CD4-positive, alpha-beta T cell (primary cell): ENCODE results near the gene TIMP3. TPM values are rescaled to one million over a fixed set of nuclear protein-coding genes. Genes with fewer than 3 reads are reported as not detected.

Experiments
- ATAC-seq: fragments of 200-7000 bp; cut with Tn5 transposase; one replicate; pipeline ENCODE4 v1.10.0; 2022; ENCODE audit warnings: mild to moderate bottlenecking; ENCODE audit not compliant: poor library complexity
- CTCF ChIA-PET: fragments of 350-600 bp; sonication (Branson Sonifier 250); formaldehyde crosslinking; loops from one replicate; lab custom pipeline; 2021; ENCODE audit warnings: antibody characterized with exemption, inconsistent platforms; lab: Charles Lee
- POLR2A ChIA-PET: fragments of 350-600 bp; sonication (Branson Sonifier 250); formaldehyde crosslinking; loops from one replicate; lab custom pipeline; 2021; ENCODE audit warnings: antibody characterized with exemption, inconsistent platforms; lab: Charles Lee
- DNase-seq, 14 experiments: peaks; one replicate each; pipeline ENCODE4 v3.0.0-alpha.2; 2013 to 2020; ENCODE audit warnings: mixed read lengths in 2 of 14
- H3K27ac ChIP-seq, 2 donors: one replicate each; pipeline versions ENCODE4 v1.5.1 to v1.7.0; 2013; ENCODE audit warnings: low read length in 2 of 2, low read depth in 1 of 2, mild to moderate bottlenecking in 1 of 2
- H3K27me3 ChIP-seq, 2 experiments: 1 replicate in 1 of 2; 2 replicates in 1 of 2; pipeline versions ENCODE4 v1.6.1 to v1.7.0; 2013; ENCODE audit warnings: low read length in 2 of 2, control low read depth in 1 of 2, mild to moderate bottlenecking in 1 of 2, moderate library complexity in 1 of 2; ENCODE audit not compliant: insufficient read depth in 2 of 2, control insufficient read depth in 1 of 2
- H3K36me3 ChIP-seq: one replicate; pipeline ENCODE4 v1.6.1; 2013; ENCODE audit warnings: low read length, control low read depth; ENCODE audit not compliant: insufficient read depth
- H3K4me1 ChIP-seq: one replicate; pipeline ENCODE4 v1.6.1; 2013; ENCODE audit warnings: low read length, control low read depth; ENCODE audit not compliant: insufficient read depth
- H3K4me3 ChIP-seq: one replicate; pipeline ENCODE4 v1.5.1; 2013; ENCODE audit warnings: mild to moderate bottlenecking, low read length, moderate library complexity
- H3K9me3 ChIP-seq, 2 experiments: 1 replicate in 1 of 2; 2 replicates in 1 of 2; pipeline versions ENCODE4 v1.6.1 to v1.7.0; 2013; ENCODE audit warnings: low read length in 2 of 2, mild to moderate bottlenecking in 2 of 2, control low read depth in 1 of 2, moderate library complexity in 1 of 2; ENCODE audit not compliant: control insufficient read depth in 1 of 2, insufficient read depth in 1 of 2
- H3K27ac Mint-ChIP-seq: one replicate; pipeline ENCODE4 v1.8.0; 2020; ENCODE audit warnings: mixed read lengths
- H3K27me3 Mint-ChIP-seq: one replicate; pipeline ENCODE4 v1.8.0; 2021; ENCODE audit warnings: mixed read lengths
- H3K36me3 Mint-ChIP-seq: one replicate; pipeline ENCODE4 v1.8.0; 2021; ENCODE audit warnings: low read depth, mixed read lengths
- H3K4me1 Mint-ChIP-seq: one replicate; pipeline ENCODE4 v1.8.0; 2021; ENCODE audit warnings: low read depth, mixed read lengths
- H3K4me3 Mint-ChIP-seq: one replicate; pipeline ENCODE4 v1.8.0; 2020; ENCODE audit warnings: mild to moderate bottlenecking, mixed read lengths
- H3K9me3 Mint-ChIP-seq: one replicate; pipeline ENCODE4 v1.8.0; 2020; ENCODE audit warnings: mixed read lengths
- intact Hi-C, 2 experiments: fragments of 100-400 bp; cut with DNase I in 1 of 2; cut with micrococcal nuclease in 1 of 2; formaldehyde crosslinking; loops; one replicate each; pipeline versions ENCODE4 v1.15.1 to v1.9.0; 2023 to 2025; cut with DNase I, micrococcal nuclease
- total RNA-seq, 174 experiments: library from RNA in 2 of 174; stranded (reverse) in 2 of 174; gene quantifications; one replicate each; pipeline ENCODE4 v1.2.3 and lab custom pipeline; 2021 to 2026
- TF ChIP-seq, protein P1 (sequence below): fragments of 200-600 bp; IDR thresholded peaks from one replicate; pipeline ENCODE4 v1.8.0; 2022; ENCODE audit warnings: antibody characterized with exemption, mild to moderate bottlenecking

TIMP3 gene
- total RNA-seq, 2 experiments from 2014 or later: 0.06 TPM; not detected in 1

DNA sequence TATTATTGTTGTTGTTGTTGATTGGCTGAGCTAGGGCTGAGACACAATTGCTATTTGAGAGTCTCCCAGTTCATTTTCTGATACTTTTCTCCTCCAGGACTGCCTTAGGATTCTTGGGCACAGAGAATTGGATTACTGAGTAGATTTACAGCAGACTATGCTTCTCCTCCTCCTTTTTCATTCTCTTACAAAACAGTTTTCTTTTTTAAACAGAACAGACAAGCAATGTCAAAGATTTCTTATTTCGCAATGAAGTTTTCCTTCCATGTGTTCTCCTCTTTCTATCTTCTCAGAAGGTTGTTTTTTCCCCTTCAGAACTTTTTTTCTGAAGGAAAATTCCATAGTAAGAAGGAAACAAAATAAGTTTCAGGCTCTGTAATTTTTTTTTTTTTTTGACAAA is 19.8 kb upstream of the TIMP3 start:
- no peak overlapping the region for H3K27ac Mint-ChIP-seq
- TF ChIP-seq, protein P1, sequence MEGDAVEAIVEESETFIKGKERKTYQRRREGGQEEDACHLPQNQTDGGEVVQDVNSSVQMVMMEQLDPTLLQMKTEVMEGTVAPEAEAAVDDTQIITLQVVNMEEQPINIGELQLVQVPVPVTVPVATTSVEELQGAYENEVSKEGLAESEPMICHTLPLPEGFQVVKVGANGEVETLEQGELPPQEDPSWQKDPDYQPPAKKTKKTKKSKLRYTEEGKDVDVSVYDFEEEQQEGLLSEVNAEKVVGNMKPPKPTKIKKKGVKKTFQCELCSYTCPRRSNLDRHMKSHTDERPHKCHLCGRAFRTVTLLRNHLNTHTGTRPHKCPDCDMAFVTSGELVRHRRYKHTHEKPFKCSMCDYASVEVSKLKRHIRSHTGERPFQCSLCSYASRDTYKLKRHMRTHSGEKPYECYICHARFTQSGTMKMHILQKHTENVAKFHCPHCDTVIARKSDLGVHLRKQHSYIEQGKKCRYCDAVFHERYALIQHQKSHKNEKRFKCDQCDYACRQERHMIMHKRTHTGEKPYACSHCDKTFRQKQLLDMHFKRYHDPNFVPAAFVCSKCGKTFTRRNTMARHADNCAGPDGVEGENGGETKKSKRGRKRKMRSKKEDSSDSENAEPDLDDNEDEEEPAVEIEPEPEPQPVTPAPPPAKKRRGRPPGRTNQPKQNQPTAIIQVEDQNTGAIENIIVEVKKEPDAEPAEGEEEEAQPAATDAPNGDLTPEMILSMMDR: no peak
- Histone ChIP-seq H3K36me3 (no peaks in the 10 kb centered on the region), H3K4me3 (no peak overlapping the region), H3K4me1 (no peaks in the 10 kb centered on the region), H3K27ac (no peak overlapping the region), H3K27me3 (no peaks in the 10 kb centered on the region), H3K9me3 (no peaks in the 10 kb centered on the region)
- no peak overlapping the region for H3K4me3 Mint-ChIP-seq
- intact Hi-C loops: no loop called here
- H3K9me3 Mint-ChIP-seq: no peaks in the 10 kb centered on the region
- DNase-seq: no peak
- CTCF ChIA-PET: no interaction called here
- no peaks in the 10 kb centered on the region for H3K36me3 Mint-ChIP-seq
- POLR2A ChIA-PET: no interaction called here
- no peak for ATAC-seq
- H3K4me1 Mint-ChIP-seq: no peaks in the 10 kb centered on the region
- H3K27me3 Mint-ChIP-seq: no peaks in the 10 kb centered on the region

DNA sequence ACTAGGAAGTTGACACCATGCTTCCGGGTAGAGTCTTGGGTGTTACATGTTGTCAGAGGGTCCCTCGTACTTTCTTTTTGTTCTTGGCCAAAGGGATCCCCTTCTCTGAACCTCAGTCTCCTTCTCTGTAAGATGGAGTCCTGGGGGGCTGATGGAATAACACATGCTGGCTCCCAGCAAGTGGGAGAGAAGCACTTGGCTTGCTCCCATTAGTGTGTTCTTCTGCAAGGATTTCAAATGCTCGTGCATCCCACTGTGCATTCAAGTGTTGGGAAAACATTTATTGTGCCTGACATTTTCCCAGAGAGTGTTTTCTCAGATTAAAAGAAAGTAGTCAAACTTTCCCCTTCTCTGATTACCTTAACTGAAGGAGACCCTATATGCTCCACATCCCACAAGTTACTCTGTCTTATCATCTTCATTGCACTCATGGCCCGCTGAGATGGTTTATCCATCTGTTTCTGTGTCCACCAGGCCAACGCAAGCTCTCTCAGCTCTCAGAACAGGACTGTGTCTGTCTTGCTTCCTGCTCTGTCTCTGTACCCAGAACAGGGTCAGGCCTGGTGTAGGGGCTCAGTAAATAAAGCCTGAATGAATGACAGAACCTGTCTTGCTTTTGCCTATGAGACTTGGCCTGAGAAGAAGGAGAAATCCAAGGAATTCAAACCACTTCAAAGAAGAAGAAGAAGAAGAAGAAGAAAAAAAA is 16.0 kb upstream of the TIMP3 start:
- no peaks in the 10 kb centered on the region for H3K4me1 Mint-ChIP-seq
- Histone ChIP-seq H3K9me3 (no peaks in the 10 kb centered on the region), H3K27ac (no peak overlapping the region), H3K36me3 (no peaks in the 10 kb centered on the region), H3K27me3 (no peaks in the 10 kb centered on the region), H3K4me1 (no peaks in the 10 kb centered on the region), H3K4me3 (no peak overlapping the region)
- H3K36me3 Mint-ChIP-seq: no peaks in the 10 kb centered on the region
- no peaks in the 10 kb centered on the region for H3K9me3 Mint-ChIP-seq
- H3K4me3 Mint-ChIP-seq: no peak overlapping the region
- no peak for ATAC-seq
- CTCF ChIA-PET: no interaction called here
- TF ChIP-seq, protein P1: no peak
- H3K27me3 Mint-ChIP-seq: no peaks in the 10 kb centered on the region
- H3K27ac Mint-ChIP-seq: no peak overlapping the region
- intact Hi-C loops: no loop called here
- POLR2A ChIA-PET: no interaction called here
- DNase-seq: no peak

DNA sequence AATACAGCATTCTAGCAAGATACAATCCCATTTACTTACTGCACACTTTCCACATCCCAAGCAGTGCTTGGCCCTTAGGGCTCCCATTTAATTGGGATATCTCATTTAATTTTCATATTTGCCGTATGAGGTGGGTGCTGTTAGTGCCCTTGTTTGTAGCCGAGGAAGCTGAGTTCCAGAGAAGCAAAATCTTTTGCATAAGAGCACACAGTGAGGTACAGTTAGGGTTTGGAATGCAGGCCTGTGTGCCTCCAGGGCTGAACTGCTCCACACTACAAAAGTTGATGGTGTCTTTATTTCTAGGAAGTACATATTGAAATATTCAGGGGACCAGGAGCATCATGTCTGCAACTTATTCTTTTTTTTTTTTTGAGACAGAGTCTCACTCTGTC is 15.5 kb upstream of the TIMP3 start:
- Mint-ChIP-seq H3K27me3 (no peaks in the 10 kb centered on the region), H3K4me3 (no peak overlapping the region), H3K9me3 (no peaks in the 10 kb centered on the region), H3K36me3 (no peaks in the 10 kb centered on the region), H3K4me1 (no peaks in the 10 kb centered on the region), H3K27ac (no peak overlapping the region)
- ATAC-seq (no peak), DNase-seq (no peak)
- H3K36me3 ChIP-seq: no peaks in the 10 kb centered on the region
- no peak overlapping the region for H3K4me3 ChIP-seq
- CTCF ChIA-PET: no interaction called here
- POLR2A ChIA-PET: no interaction called here
- TF ChIP-seq, protein P1: no peak
- no peaks in the 10 kb centered on the region for H3K9me3 ChIP-seq
- no peaks in the 10 kb centered on the region for H3K4me1 ChIP-seq
- no peak overlapping the region for H3K27ac ChIP-seq
- intact Hi-C loops: no loop called here
- H3K27me3 ChIP-seq: no peaks in the 10 kb centered on the region
